ENCODE measurements around the gene AHCYL1. TPM values are rescaled to one million over a fixed set of nuclear protein-coding genes. Genes with fewer than 3 reads are reported as not detected.

The AHCYL1 gene
- total and polyA plus RNA-seq, 2 donors (not counting 3 experiments of a cell fraction or from before 2014, with no cell fraction given), result 49.2 to 74.2 TPM

DNA sequence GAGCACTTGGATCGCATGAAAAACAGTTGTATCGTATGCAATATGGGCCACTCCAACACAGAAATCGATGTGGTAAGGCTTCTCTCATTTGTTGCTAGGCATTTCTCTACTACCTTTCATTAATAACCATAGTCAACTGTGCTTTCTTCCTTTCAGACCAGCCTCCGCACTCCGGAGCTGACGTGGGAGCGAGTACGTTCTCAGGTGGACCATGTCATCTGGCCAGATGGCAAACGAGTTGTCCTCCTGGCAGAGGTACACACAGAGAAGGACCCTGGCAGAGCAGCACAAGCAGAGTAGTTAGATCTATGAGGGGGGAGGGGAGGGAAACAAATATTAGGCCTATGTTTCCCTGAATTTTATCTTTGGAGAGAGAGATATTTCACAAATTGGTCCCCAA, 33.8 kb downstream of the AHCYL1 start:
- CTCF ChIA-PET, result interaction anchor here (0.5 to 1.2 kb wide), 2 partner anchors 9 to 242 kb away, joined by 3 to 5 read pairs; no protein-coding TSS in a partner anchor
- H3K79me2 ChIP-seq (ENCODE audit: control insufficient read depth, insufficient read depth, low read length), result no peaks in the 10 kb centered on the region
- peaks cover 37 to 45% of the 10 kb centered on the region in 2 experiments for H3K36me3 ChIP-seq (ENCODE audit: control insufficient read depth in 2 of 2, extremely low read depth in 1 of 2, insufficient read depth in 2 of 2, low read length in 2 of 2)
- POLR2A ChIA-PET, result no interaction called here
- no peak overlapping the region for H3K4me2 ChIP-seq (ENCODE audit: insufficient read depth, low read length)
- dilution Hi-C loops (cut with MboI; ENCODE audit: extremely low pct_ligation_motif_present, low sequenced_read_pairs), result loop anchor here (25.0 kb wide), 1 partner anchor 231 kb away; no protein-coding TSS in a partner anchor
- H3K4me1 ChIP-seq (ENCODE audit: control insufficient read depth, extremely low read depth, insufficient read depth, low read length), result no peaks in the 10 kb centered on the region
- no peaks in the 10 kb centered on the region for H3K9me1 ChIP-seq (replicated peaks; ENCODE audit: control insufficient read depth, extremely low read depth, insufficient read depth, low read length)
- TF ChIP-seq POLR2AphosphoS5 (IDR thresholded peaks at IDR 0.05; ENCODE audit: insufficient read depth, low read depth, low read length) (no peak), JUN (IDR thresholded peaks at IDR 0.05; ENCODE audit: borderline replicate concordance, insufficient read depth, insufficient read length, low read depth) (no peak), MYC (IDR thresholded peaks at IDR 0.05; ENCODE audit: low read depth, low read length) (no peak), POLR2A (IDR thresholded peaks at IDR 0.05; ENCODE audit: low read depth, low read length) (no peak), GATA2 (IDR thresholded peaks at IDR 0.05; ENCODE audit: insufficient read depth, insufficient read length, low read depth, low read length) (no peak), FOS (IDR thresholded peaks at IDR 0.05; ENCODE audit: borderline replicate concordance, insufficient read depth, low read length) (no peak), EZH2 (IDR thresholded peaks at IDR 0.05; ENCODE audit: borderline replicate concordance, low read depth, low read length, severe bottlenecking) (no peak)
- TF ChIP-seq, protein P1, sequence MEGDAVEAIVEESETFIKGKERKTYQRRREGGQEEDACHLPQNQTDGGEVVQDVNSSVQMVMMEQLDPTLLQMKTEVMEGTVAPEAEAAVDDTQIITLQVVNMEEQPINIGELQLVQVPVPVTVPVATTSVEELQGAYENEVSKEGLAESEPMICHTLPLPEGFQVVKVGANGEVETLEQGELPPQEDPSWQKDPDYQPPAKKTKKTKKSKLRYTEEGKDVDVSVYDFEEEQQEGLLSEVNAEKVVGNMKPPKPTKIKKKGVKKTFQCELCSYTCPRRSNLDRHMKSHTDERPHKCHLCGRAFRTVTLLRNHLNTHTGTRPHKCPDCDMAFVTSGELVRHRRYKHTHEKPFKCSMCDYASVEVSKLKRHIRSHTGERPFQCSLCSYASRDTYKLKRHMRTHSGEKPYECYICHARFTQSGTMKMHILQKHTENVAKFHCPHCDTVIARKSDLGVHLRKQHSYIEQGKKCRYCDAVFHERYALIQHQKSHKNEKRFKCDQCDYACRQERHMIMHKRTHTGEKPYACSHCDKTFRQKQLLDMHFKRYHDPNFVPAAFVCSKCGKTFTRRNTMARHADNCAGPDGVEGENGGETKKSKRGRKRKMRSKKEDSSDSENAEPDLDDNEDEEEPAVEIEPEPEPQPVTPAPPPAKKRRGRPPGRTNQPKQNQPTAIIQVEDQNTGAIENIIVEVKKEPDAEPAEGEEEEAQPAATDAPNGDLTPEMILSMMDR (IDR thresholded peaks at IDR 0.05; ENCODE audit: extremely low read depth in 1 of 2, insufficient read depth in 1 of 2, low read depth in 1 of 2, low read length in 2 of 2), result no peak
- TF ChIP-seq, protein P2, sequence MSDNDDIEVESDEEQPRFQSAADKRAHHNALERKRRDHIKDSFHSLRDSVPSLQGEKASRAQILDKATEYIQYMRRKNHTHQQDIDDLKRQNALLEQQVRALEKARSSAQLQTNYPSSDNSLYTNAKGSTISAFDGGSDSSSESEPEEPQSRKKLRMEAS (IDR thresholded peaks at IDR 0.05; ENCODE audit: insufficient read depth, insufficient read length), result no peak
- H3K9ac ChIP-seq (replicated peaks; ENCODE audit: extremely low read depth, insufficient read depth, low read length), result no peak overlapping the region
- H3K9me3 ChIP-seq (replicated peaks; ENCODE audit: control insufficient read depth, insufficient read depth, low read length), result no peaks in the 10 kb centered on the region
- no peak overlapping the region for H2AFZ ChIP-seq (ENCODE audit: low read depth, low read length)
- no peak overlapping the region for H3K27ac ChIP-seq (ENCODE audit: insufficient read depth, low read depth, low read length)
- no TSS peak for BruUV-seq (replicated peaks)
- H4K20me1 ChIP-seq (replicated peaks; ENCODE audit: control insufficient read depth, extremely low read depth, insufficient read depth, low read length), result no peaks in the 10 kb centered on the region
- H3K27me3 ChIP-seq (ENCODE audit: control insufficient read depth in 2 of 2, insufficient read depth in 2 of 2, low read length in 2 of 2), result no peaks in the 10 kb centered on the region
- FAIRE-seq, result no peak
- DNase-seq (ENCODE audit: low read depth, low spot score), result no peak
- H3K4me3 ChIP-seq (replicated peaks in 1 of 3; ENCODE audit: insufficient read depth in 1 of 3, low read depth in 1 of 3, low read length in 3 of 3), result no peak overlapping the region
- intact Hi-C loops (cut with micrococcal nuclease), result no loop called here
